ENCODE results near the gene ZNF451.

- TF ChIP-seq EZH2 (IDR thresholded peaks at IDR 0.05) (no peak), POLR2AphosphoS5 (IDR thresholded peaks at IDR 0.05; ENCODE audit: borderline replicate concordance, low read depth, low read length) (no peak), FOXP2 (optimal IDR thresholded peaks at IDR 0.05; ENCODE audit: control extremely low read depth, extremely low read length, insufficient read depth) (no peak)
These were observed 48.0 kb downstream of the ZNF451 start for GRCh38 chr6:57138026-57138425.
